ENCODE data around the gene KRT35. TPM values are rescaled to one million over a fixed set of nuclear protein-coding genes. Genes with fewer than 3 reads are reported as not detected.

Gene KRT35
- total and polyA plus RNA-seq, 2 donors (not counting 3 experiments of a cell fraction or from before 2014, with no cell fraction given) = not detected

DNA sequence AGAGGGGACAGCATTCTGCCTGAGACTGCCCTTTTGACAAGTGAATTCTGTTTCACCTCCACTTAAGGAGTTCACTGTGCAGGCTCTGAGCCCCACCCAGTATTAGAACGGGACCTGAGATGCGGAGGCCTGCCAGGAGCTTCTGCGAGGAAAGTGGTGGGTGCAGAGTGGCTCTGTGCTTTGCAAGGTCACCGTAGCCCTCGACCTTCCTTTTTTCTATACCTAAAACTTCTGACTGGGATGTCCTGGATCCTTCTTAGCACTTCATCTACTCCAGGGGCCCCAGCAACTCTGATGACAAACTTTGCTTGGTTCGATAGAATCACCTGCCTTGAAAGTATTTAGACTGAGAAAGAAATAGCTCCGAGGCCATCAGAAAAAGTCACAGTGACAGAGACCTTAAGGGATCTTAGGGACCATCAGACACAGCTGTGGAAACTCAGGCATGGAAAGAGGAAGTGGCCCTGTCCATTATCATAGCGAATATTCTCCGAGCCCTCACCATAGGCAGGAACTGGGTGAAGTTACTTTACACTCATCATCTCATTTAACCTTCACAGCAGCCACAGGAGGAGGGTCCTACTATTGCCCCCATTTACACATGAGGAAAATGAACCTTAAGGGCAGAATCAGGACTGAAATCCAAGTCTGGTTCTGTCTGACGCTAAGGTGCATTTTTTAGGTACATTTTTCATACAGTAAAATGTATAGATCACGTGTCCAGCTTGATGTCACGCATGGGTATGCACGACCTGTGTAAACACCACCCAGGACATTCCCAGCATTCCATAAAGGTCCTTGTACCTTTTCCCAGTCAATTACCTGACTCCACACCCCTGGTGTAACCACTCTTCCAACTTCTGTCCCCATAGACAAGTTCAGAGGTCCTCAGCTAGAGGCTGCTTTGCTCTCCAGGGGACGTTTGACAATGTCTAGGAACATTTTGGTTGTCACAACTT, 25.1 kb upstream of the KRT35 start:
- no peaks in the 10 kb centered on the region for H3K27me3 ChIP-seq (ENCODE audit: control insufficient read depth in 2 of 2, insufficient read depth in 2 of 2, low read length in 2 of 2)
- H3K79me2 ChIP-seq (ENCODE audit: control insufficient read depth, insufficient read depth, low read length) = no peaks in the 10 kb centered on the region
- H3K27ac ChIP-seq (ENCODE audit: insufficient read depth, low read depth, low read length) = no peak overlapping the region
- TF ChIP-seq CTCF (IDR thresholded peaks at IDR 0.05; ENCODE audit: extremely low read depth in 1 of 2, insufficient read depth in 1 of 2, low read depth in 1 of 2, low read length in 2 of 2) (no peak), MYC (IDR thresholded peaks at IDR 0.05; ENCODE audit: low read depth, low read length) (no peak), EZH2 (IDR thresholded peaks at IDR 0.05; ENCODE audit: borderline replicate concordance, low read depth, low read length, severe bottlenecking) (no peak), POLR2A (IDR thresholded peaks at IDR 0.05; ENCODE audit: low read depth, low read length) (no peak), FOS (IDR thresholded peaks at IDR 0.05; ENCODE audit: borderline replicate concordance, insufficient read depth, low read length) (no peak), GATA2 (IDR thresholded peaks at IDR 0.05; ENCODE audit: insufficient read depth, insufficient read length, low read depth, low read length) (no peak), JUN (IDR thresholded peaks at IDR 0.05; ENCODE audit: borderline replicate concordance, insufficient read depth, insufficient read length, low read depth) (no peak), POLR2AphosphoS5 (IDR thresholded peaks at IDR 0.05; ENCODE audit: insufficient read depth, low read depth, low read length) (no peak)
- TF ChIP-seq, protein P1, sequence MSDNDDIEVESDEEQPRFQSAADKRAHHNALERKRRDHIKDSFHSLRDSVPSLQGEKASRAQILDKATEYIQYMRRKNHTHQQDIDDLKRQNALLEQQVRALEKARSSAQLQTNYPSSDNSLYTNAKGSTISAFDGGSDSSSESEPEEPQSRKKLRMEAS (IDR thresholded peaks at IDR 0.05; ENCODE audit: insufficient read depth, insufficient read length) = no peak
- H3K4me2 ChIP-seq (ENCODE audit: insufficient read depth, low read length) = no peak overlapping the region
- no peaks in the 10 kb centered on the region for H3K4me1 ChIP-seq (ENCODE audit: control insufficient read depth, extremely low read depth, insufficient read depth, low read length)
- ChIA-PET CTCF (interaction anchor here (1.5 to 6.3 kb wide), 4 partner anchors 8 to 157 kb away, joined by 3 to 33 read pairs (median 4); no protein-coding TSS in a partner anchor), POLR2A (no interaction called here)
- H3K4me3 ChIP-seq (replicated peaks in 1 of 3; ENCODE audit: insufficient read depth in 1 of 3, low read depth in 1 of 3, low read length in 3 of 3) = no peak overlapping the region
- no peak overlapping the region for H2AFZ ChIP-seq (ENCODE audit: low read depth, low read length)
- no peaks in the 10 kb centered on the region for H3K36me3 ChIP-seq (ENCODE audit: control insufficient read depth in 2 of 2, extremely low read depth in 1 of 2, insufficient read depth in 2 of 2, low read length in 2 of 2)
- H3K9me1 ChIP-seq (replicated peaks; ENCODE audit: control insufficient read depth, extremely low read depth, insufficient read depth, low read length) = no peaks in the 10 kb centered on the region
- H4K20me1 ChIP-seq (replicated peaks; ENCODE audit: control insufficient read depth, extremely low read depth, insufficient read depth, low read length) = no peaks in the 10 kb centered on the region
- no peak for DNase-seq (ENCODE audit: low read depth, low spot score)
- no TSS peak for BruUV-seq (replicated peaks)
- H3K9ac ChIP-seq (replicated peaks; ENCODE audit: extremely low read depth, insufficient read depth, low read length) = no peak overlapping the region
- no peak for FAIRE-seq
- no peaks in the 10 kb centered on the region for H3K9me3 ChIP-seq (replicated peaks; ENCODE audit: control insufficient read depth, insufficient read depth, low read length)
- intact Hi-C loops (cut with micrococcal nuclease) = no loop called here
- dilution Hi-C loops (cut with MboI; ENCODE audit: extremely low pct_ligation_motif_present, low sequenced_read_pairs) = no loop called here
